ENCODE data around the gene KHDC4.

KHDC4 gene

GRCh38 chr1:155934097-155934935 lies at the start of gene KHDC4:
TSS of gene KHDC4 (minus strand) at chr1:155934413. CDS start at chr1:155934373, 40 bp downstream.
- peak; percentile 87 to 90 for DNase-seq (ENCODE audit: extremely low read depth in 1 of 2, low read depth in 1 of 2)

- DNase-seq (ENCODE audit: extremely low read depth in 1 of 2, low read depth in 1 of 2): no peak
Observed at GRCh38 chr1:155983191-155984024, 49.2 kb upstream of the KHDC4 start.

GRCh38 chr1:155982106-155982505 lies 47.9 kb upstream of the KHDC4 start:
- DNase-seq (ENCODE audit: extremely low read depth in 1 of 2, low read depth in 1 of 2): no peak

GRCh38 chr1:155981266-155982088 lies 47.3 kb upstream of the KHDC4 start:
- no peak for DNase-seq (ENCODE audit: extremely low read depth in 1 of 2, low read depth in 1 of 2)

GRCh38 chr1:155979597-155980343 lies 45.6 kb upstream of the KHDC4 start:
- DNase-seq (ENCODE audit: extremely low read depth in 1 of 2, low read depth in 1 of 2): no peak

- no peak for DNase-seq (ENCODE audit: extremely low read depth in 1 of 2, low read depth in 1 of 2)
Observed at GRCh38 chr1:155978973-155979429, 44.8 kb upstream of the KHDC4 start.

- peak; percentile 84 to 85 for DNase-seq (ENCODE audit: extremely low read depth in 1 of 2, low read depth in 1 of 2)
Observed at GRCh38 chr1:155978325-155978972, 44.2 kb upstream of the KHDC4 start, which contains the start of gene ARHGEF2. TSS of gene ARHGEF2 (minus strand) at chr1:155978547. CDS start at chr1:155978427, 120 bp downstream.

GRCh38 chr1:155977690-155978324 lies 43.6 kb upstream of the KHDC4 start:
- peak; percentile 66 to 74 for DNase-seq (ENCODE audit: extremely low read depth in 1 of 2, low read depth in 1 of 2)

- no peak for DNase-seq (ENCODE audit: extremely low read depth in 1 of 2, low read depth in 1 of 2)
Observed at GRCh38 chr1:155976913-155977689, 42.9 kb upstream of the KHDC4 start.

GRCh38 chr1:155976062-155976912 lies 42.1 kb upstream of the KHDC4 start:
- DNase-seq (ENCODE audit: extremely low read depth in 1 of 2, low read depth in 1 of 2): peak; percentile 31 to 44

- no peak for DNase-seq (ENCODE audit: extremely low read depth in 1 of 2, low read depth in 1 of 2)
Observed at GRCh38 chr1:155975375-155976061, 41.3 kb upstream of the KHDC4 start.

- no peak for DNase-seq (ENCODE audit: extremely low read depth in 1 of 2, low read depth in 1 of 2)
Observed at GRCh38 chr1:155974208-155975115, 40.2 kb upstream of the KHDC4 start.

GRCh38 chr1:155973723-155974122 lies 39.5 kb upstream of the KHDC4 start:
- no peak for DNase-seq (ENCODE audit: extremely low read depth in 1 of 2, low read depth in 1 of 2)

GRCh38 chr1:155971910-155972809 lies 37.9 kb upstream of the KHDC4 start:
- DNase-seq (ENCODE audit: extremely low read depth in 1 of 2, low read depth in 1 of 2): no peak

Data from stimulated activated CD8-positive, alpha-beta memory T cell treated with anti-CD3 and anti-CD28 coated beads, Interleukin-7, amount 100 ng/mL, for 48 hours (primary cell).